HG02938 (cell line): ENCODE results near the gene MLLT1.

Source experiments
- ATAC-seq: cut with Tn5 transposase; IDR thresholded peaks from one replicate; pipeline ENCODE4 v1.9.1; 2021; ENCODE audit warnings: mild to moderate bottlenecking, moderate library complexity; ENCODE audit not compliant: unreplicated experiment

The MLLT1 gene

GRCh38 chr19:6275170-6275744 is 4.5 kb downstream of the MLLT1 start:
- ATAC-seq = no peak

GRCh38 chr19:6274756-6275155 is 5.0 kb downstream of the MLLT1 start:
- ATAC-seq = no peak

GRCh38 chr19:6273701-6274601 is 5.8 kb downstream of the MLLT1 start:
- ATAC-seq = no peak

- ATAC-seq = no peak
Observed at GRCh38 chr19:6272913-6273600, 6.7 kb downstream of the MLLT1 start.

GRCh38 chr19:6272411-6272791 is 7.4 kb downstream of the MLLT1 start:
- no peak for ATAC-seq

- no peak for ATAC-seq
Observed at GRCh38 chr19:6271721-6272410, 7.9 kb downstream of the MLLT1 start.

- no peak for ATAC-seq
Observed at GRCh38 chr19:6271251-6271650, 8.5 kb downstream of the MLLT1 start.

GRCh38 chr19:6270822-6271221 is 9.0 kb downstream of the MLLT1 start:
- no peak for ATAC-seq

- no peak for ATAC-seq
Observed at GRCh38 chr19:6270076-6270745, 9.6 kb downstream of the MLLT1 start.

GRCh38 chr19:6269101-6269886 is 10.5 kb downstream of the MLLT1 start:
- no peak for ATAC-seq

- no peak for ATAC-seq
Observed at GRCh38 chr19:6268382-6268771, 11.4 kb downstream of the MLLT1 start.

GRCh38 chr19:6267552-6268381 is 12.0 kb downstream of the MLLT1 start:
- no peak for ATAC-seq

- no peak for ATAC-seq
Observed at GRCh38 chr19:6264803-6265202, 15.0 kb downstream of the MLLT1 start.

GRCh38 chr19:6263735-6264444 is 15.9 kb downstream of the MLLT1 start:
- ATAC-seq = no peak

GRCh38 chr19:6263306-6263705 is 16.5 kb downstream of the MLLT1 start:
- no peak for ATAC-seq

GRCh38 chr19:6262519-6262918 is 17.3 kb downstream of the MLLT1 start:
- ATAC-seq = no peak

- no peak for ATAC-seq
Observed at GRCh38 chr19:6261883-6262282, 17.9 kb downstream of the MLLT1 start.

GRCh38 chr19:6260912-6261650 is 18.7 kb downstream of the MLLT1 start:
- ATAC-seq = no peak
